Natural killer cell (primary cell): ENCODE data around the gene FAM168B. TPM values are rescaled to one million over a fixed set of nuclear protein-coding genes. Genes with fewer than 3 reads are reported as not detected.

Experiments
- ATAC-seq, 3 donors: fragments of 150-1000 bp in 2 of 3; fragments of 200-7000 bp in 1 of 3; cut with Tn5 transposase; 1 replicate in 1 of 3; 2 replicates in 2 of 3; pipeline ENCODE4 v1.10.0; 2021; ENCODE audit warnings: mild to moderate bottlenecking in 2 of 3, moderate library complexity in 2 of 3
- DNase-seq, 2 donors: peaks; one replicate each; pipeline versions ENCODE4 v3.0.0 to v3.0.0-alpha.2; 2013 to 2021; ENCODE audit warnings: mixed read lengths in 1 of 2
- H3K27ac ChIP-seq: one replicate; pipeline ENCODE4 v1.5.1; 2013; ENCODE audit warnings: mild to moderate bottlenecking, low read length
- H3K27me3 ChIP-seq: one replicate; pipeline ENCODE4 v1.6.1; 2013; ENCODE audit warnings: low read length; ENCODE audit not compliant: control insufficient read depth, insufficient read depth
- H3K36me3 ChIP-seq: one replicate; pipeline ENCODE4 v1.6.1; 2013; ENCODE audit warnings: low read length; ENCODE audit not compliant: control insufficient read depth, insufficient read depth
- H3K4me1 ChIP-seq: one replicate; pipeline ENCODE4 v1.6.1; 2013; ENCODE audit warnings: low read length; ENCODE audit not compliant: control insufficient read depth, insufficient read depth
- H3K4me3 ChIP-seq: one replicate; pipeline ENCODE4 v1.5.1; 2013; ENCODE audit warnings: low read length
- H3K9me3 ChIP-seq: one replicate; pipeline ENCODE4 v1.6.1; 2013; ENCODE audit warnings: low read length; ENCODE audit not compliant: control insufficient read depth, insufficient read depth
- H3K27ac Mint-ChIP-seq, 2 donors: one replicate each; pipeline ENCODE4 v1.8.0; 2022; ENCODE audit warnings: mild to moderate bottlenecking in 2 of 2, mixed read lengths in 2 of 2, moderate library complexity in 1 of 2
- H3K27me3 Mint-ChIP-seq, 2 donors: one replicate each; pipeline ENCODE4 v1.8.0; 2022; ENCODE audit warnings: low read depth in 2 of 2, mixed read lengths in 2 of 2
- H3K36me3 Mint-ChIP-seq: one replicate; pipeline ENCODE4 v1.8.0; 2022; ENCODE audit warnings: mixed read lengths
- H3K4me1 Mint-ChIP-seq, 2 donors: one replicate each; pipeline ENCODE4 v1.8.0; 2022; ENCODE audit warnings: mixed read lengths in 2 of 2
- H3K4me3 Mint-ChIP-seq: one replicate; pipeline ENCODE4 v1.8.0; 2022; ENCODE audit warnings: mild to moderate bottlenecking, moderate library complexity, mixed read lengths
- H3K9me3 Mint-ChIP-seq, 2 donors: one replicate each; pipeline ENCODE4 v1.8.0; 2022; ENCODE audit warnings: mixed read lengths in 2 of 2
- WGBS: methylation state at CpG from one replicate; pipeline ENCODE4 v1.1.7; 2013; ENCODE audit warnings: missing lambda C conversion rate; ENCODE audit not compliant: insufficient coverage; 5-methylcytosine and 5-hydroxymethylcytosine counted together
- intact Hi-C: fragments of 100-400 bp; cut with micrococcal nuclease; formaldehyde crosslinking; loops from one replicate; pipeline ENCODE4 v1.14.2; 2022
- total RNA-seq, 4 donors: library from RNA; stranded (reverse); fragments of 120-200 nt in 1 of 4; gene quantifications; one replicate each; pipeline versions ENCODE4 v1.2.3 to v1.2.4, GENCODE V29; 2013 to 2022
- TF ChIP-seq, protein P1 (sequence below): fragments of 200-600 bp; IDR thresholded peaks from one replicate; pipeline ENCODE4 v1.8.0; 2022; ENCODE audit warnings: antibody characterized with exemption

Gene FAM168B
- total RNA-seq, 3 donors from 2014 or later (not counting 1 experiment from before 2014, with no cell fraction given), result 56.0 to 70.7 (median 65.3) TPM

DNA sequence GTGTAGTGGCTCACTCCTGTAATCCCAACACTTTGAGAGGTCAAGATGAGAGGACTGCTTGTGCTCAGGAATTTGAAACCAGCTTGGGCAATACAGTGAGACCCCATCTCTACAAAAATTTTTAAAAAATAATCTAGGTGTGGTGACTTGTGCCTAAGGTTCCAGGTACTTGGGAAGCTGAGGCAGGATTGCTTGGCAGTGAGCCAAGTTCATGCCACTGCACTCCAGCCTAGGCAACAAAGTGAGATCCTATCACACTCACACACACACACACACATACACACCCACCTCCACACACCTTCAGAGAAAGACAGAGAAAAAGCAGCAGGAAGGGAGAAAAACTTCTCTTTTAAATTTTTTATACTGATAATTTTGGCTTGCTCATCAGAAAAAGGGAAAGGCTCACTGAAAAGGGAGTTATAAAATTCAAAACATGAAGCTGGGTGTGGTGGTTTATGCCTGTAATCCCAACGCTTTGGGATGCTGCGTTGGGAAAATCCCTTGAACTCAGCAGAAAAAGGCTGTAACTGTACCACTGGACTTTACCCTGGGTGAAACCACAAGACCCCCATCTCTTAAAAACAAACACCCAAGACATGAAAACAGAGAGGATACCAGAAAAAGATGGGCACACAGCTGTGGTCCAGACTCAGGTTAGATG lies 25.7 kb downstream of the FAM168B start:
- Histone ChIP-seq H3K36me3 (peaks cover 33% of the 10 kb centered on the region), H3K27ac (no peak overlapping the region), H3K4me3 (no peak overlapping the region), H3K4me1 (no peaks in the 10 kb centered on the region), H3K27me3 (no peaks in the 10 kb centered on the region), H3K9me3 (no peaks in the 10 kb centered on the region)
- no peaks in the 10 kb centered on the region for H3K27me3 Mint-ChIP-seq
- 93% methylated on average over 2 of the region's 2 CpGs for WGBS
- TF ChIP-seq, protein P1, sequence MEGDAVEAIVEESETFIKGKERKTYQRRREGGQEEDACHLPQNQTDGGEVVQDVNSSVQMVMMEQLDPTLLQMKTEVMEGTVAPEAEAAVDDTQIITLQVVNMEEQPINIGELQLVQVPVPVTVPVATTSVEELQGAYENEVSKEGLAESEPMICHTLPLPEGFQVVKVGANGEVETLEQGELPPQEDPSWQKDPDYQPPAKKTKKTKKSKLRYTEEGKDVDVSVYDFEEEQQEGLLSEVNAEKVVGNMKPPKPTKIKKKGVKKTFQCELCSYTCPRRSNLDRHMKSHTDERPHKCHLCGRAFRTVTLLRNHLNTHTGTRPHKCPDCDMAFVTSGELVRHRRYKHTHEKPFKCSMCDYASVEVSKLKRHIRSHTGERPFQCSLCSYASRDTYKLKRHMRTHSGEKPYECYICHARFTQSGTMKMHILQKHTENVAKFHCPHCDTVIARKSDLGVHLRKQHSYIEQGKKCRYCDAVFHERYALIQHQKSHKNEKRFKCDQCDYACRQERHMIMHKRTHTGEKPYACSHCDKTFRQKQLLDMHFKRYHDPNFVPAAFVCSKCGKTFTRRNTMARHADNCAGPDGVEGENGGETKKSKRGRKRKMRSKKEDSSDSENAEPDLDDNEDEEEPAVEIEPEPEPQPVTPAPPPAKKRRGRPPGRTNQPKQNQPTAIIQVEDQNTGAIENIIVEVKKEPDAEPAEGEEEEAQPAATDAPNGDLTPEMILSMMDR, result no peak
- ATAC-seq, result no peak
- no peak for DNase-seq
- intact Hi-C loops, result no loop called here
- no peak overlapping the region for H3K4me3 Mint-ChIP-seq
- H3K36me3 Mint-ChIP-seq, result peaks cover 10% of the 10 kb centered on the region
- H3K4me1 Mint-ChIP-seq, result peaks cover 28 to 51% of the 10 kb centered on the region in 2 donors
- H3K9me3 Mint-ChIP-seq, result no peaks in the 10 kb centered on the region
- peak overlapping the region; percentile 13 to 39 for H3K27ac Mint-ChIP-seq

DNA sequence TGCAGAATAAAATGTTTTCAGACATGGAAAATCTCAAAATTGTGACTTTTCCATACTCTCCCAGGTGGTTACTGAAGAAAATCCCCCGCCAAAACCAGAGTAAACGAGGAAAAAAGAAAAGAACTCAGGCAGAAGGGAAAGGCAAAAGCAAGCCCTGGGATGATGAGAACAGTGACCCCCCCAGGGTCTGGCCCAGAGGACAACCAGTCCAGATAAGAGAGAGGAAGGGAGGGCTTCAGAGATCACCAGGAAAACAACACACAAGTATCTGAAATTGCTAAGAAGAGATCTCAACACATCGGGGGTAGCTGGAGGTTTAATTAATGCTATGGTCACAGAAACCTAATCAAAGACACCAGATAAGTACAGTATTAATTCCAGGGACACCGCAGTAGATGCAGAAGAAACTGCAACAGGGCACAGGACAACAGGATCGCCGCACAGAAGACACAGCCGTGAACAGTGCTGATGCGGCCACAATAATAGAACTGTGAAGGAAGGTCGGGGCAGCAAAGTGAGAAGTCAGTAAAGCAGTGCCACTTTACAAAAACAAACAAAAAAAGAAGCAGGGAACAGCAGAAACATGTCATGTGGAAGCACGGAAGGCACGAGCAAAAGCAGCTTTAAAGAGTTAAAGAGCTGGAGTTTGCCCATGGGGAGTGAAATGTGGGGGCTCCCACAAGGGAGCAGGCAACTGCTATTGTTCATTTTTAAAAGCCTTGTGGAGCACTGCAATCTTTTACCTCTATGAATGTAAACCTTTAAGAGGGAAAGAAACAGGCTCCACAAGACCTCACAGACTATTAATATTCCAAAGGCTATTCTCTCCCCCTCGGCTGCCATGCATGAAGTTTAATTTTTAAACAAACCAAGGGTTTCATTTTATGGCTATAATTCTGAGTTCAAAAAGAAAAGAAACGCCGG lies 28.4 kb downstream of the FAM168B start:
- H3K27ac Mint-ChIP-seq, result peak overlapping the region in 1 of 2 donors; percentile 6
- no peak overlapping the region for H3K27ac ChIP-seq
- intact Hi-C loops, result no loop called here
- H3K27me3 Mint-ChIP-seq, result no peaks in the 10 kb centered on the region
- no peak overlapping the region for H3K4me3 ChIP-seq
- H3K9me3 Mint-ChIP-seq, result no peaks in the 10 kb centered on the region
- H3K27me3 ChIP-seq, result no peaks in the 10 kb centered on the region
- 95% methylated on average over 13 of the region's 14 CpGs for WGBS
- peaks cover 5% of the 10 kb centered on the region for H3K4me1 ChIP-seq
- TF ChIP-seq, protein P1, result no peak
- peaks cover 10% of the 10 kb centered on the region for H3K36me3 Mint-ChIP-seq
- DNase-seq, result no peak
- peaks cover 46 to 61% of the 10 kb centered on the region in 2 donors for H3K4me1 Mint-ChIP-seq
- no peaks in the 10 kb centered on the region for H3K9me3 ChIP-seq
- no peak for ATAC-seq
- H3K36me3 ChIP-seq, result peaks cover 19% of the 10 kb centered on the region
- H3K4me3 Mint-ChIP-seq, result no peak overlapping the region

DNA sequence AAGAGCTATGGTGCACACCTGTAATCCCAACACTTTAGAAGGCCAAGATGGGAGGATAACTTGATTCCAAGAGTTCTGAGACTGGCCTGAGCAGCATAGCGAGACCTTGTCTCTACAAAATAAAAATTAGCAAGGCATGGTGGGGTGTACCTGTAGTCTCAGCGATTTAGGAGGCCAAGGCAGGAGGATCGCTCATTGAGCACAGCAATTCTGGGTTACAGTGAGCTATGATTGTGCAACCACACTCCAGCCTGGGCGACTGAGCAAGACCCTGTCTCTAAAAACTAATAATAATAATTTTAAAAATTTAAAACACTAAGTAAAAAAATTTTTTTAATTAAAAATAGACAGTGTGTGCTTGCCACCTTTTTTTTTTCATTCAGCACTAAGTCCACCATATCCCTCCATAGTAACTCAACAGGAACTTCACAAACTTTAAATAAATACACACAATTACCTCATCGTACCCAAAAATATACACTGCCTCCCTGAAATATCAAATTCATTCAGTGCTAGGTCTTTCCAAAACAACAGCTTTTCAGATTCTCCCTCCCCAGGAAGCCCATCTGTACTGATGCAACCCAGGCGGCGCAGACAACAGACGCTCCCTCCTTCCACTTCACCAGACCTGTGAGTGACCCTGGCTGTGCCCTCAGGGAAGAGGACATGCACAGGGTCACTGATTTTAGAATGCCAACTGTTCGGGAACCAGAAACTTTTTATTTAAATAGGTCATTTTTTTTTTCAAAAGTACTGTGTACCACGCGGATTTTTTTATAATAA lies 29.6 kb downstream of the FAM168B start:
- Histone ChIP-seq H3K27me3 (no peaks in the 10 kb centered on the region), H3K36me3 (peaks cover 21% of the 10 kb centered on the region), H3K4me3 (no peak overlapping the region), H3K4me1 (peaks cover 5% of the 10 kb centered on the region), H3K27ac (no peak overlapping the region), H3K9me3 (no peaks in the 10 kb centered on the region)
- H3K4me1 Mint-ChIP-seq, result peaks cover 50 to 66% of the 10 kb centered on the region in 2 donors
- intact Hi-C loops, result no loop called here
- peak overlapping the region; percentile 12 to 21 for H3K27ac Mint-ChIP-seq
- no peaks in the 10 kb centered on the region for H3K9me3 Mint-ChIP-seq
- H3K4me3 Mint-ChIP-seq, result no peak overlapping the region
- peaks cover 10% of the 10 kb centered on the region for H3K36me3 Mint-ChIP-seq
- DNase-seq, result no peak
- H3K27me3 Mint-ChIP-seq, result no peaks in the 10 kb centered on the region
- TF ChIP-seq, protein P1, result no peak
- no peak for ATAC-seq
- 97% methylated on average over 8 of the region's 11 CpGs for WGBS
